Measurements from ENCODE around the gene RPN2. TPM values are rescaled to one million over a fixed set of nuclear protein-coding genes. Genes with fewer than 3 reads are reported as not detected.
A peak's percentile ranks its signal among the peaks of the same experiment; 100 is the strongest.

RPN2 gene
- total RNA-seq, 4 donors from 2014 or later = 89.7 to 125 (median 111) TPM

DNA sequence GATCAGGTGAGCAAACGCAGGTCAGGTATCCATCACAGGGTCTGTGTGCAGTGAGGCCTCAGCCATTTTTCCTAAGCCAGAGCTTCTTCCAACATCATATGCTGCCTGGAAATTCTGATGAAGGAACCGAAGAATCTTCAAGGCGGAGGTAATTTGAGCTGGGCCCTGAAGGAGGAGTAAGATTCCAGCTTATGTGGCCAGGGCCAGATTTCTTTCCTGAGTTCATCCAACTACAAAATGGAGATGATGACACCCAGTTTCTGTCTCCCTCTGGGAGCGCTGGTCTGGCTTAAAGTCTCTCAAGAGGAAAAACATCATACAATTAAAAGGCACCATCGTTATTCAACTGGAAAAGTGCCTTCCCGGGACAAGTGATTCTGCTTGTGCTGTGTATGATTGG lies 103.4 kb downstream of the RPN2 start:
- intact Hi-C loops (cut with DNase I) = loop anchor here (2.0 kb wide), 1 partner anchor 100 kb away; no protein-coding TSS in a partner anchor
- Histone ChIP-seq H3K36me3 (no peaks in the 10 kb centered on the region), H3K27me3 (no peaks in the 10 kb centered on the region), H3K9me3 (no peaks in the 10 kb centered on the region), H3K27ac (replicated peaks in 1 of 4) (peak overlapping the region; percentile 20 to 56 (median 39)), H3K4me1 (peaks cover 0 to 10% (median 7%) of the 10 kb centered on the region in 4 donors), H3K4me3 (no peak overlapping the region)
- TF ChIP-seq EP300 (IDR thresholded peaks at IDR 0.05) (no peak), POLR2AphosphoS5 (IDR thresholded peaks at IDR 0.05) (peak; percentile 14 to 17), POLR2A (IDR thresholded peaks at IDR 0.05; ENCODE audit: low read depth) (no peak)
- TF ChIP-seq, protein P1, sequence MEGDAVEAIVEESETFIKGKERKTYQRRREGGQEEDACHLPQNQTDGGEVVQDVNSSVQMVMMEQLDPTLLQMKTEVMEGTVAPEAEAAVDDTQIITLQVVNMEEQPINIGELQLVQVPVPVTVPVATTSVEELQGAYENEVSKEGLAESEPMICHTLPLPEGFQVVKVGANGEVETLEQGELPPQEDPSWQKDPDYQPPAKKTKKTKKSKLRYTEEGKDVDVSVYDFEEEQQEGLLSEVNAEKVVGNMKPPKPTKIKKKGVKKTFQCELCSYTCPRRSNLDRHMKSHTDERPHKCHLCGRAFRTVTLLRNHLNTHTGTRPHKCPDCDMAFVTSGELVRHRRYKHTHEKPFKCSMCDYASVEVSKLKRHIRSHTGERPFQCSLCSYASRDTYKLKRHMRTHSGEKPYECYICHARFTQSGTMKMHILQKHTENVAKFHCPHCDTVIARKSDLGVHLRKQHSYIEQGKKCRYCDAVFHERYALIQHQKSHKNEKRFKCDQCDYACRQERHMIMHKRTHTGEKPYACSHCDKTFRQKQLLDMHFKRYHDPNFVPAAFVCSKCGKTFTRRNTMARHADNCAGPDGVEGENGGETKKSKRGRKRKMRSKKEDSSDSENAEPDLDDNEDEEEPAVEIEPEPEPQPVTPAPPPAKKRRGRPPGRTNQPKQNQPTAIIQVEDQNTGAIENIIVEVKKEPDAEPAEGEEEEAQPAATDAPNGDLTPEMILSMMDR (IDR thresholded peaks at IDR 0.05) = peak; percentile 47 to 68 (median 66)
- whole genome bisulfite sequencing = 46% methylated on average over 6 of the region's 6 CpGs
- no peak for DNase-seq (ENCODE audit: extremely low spot score)

DNA sequence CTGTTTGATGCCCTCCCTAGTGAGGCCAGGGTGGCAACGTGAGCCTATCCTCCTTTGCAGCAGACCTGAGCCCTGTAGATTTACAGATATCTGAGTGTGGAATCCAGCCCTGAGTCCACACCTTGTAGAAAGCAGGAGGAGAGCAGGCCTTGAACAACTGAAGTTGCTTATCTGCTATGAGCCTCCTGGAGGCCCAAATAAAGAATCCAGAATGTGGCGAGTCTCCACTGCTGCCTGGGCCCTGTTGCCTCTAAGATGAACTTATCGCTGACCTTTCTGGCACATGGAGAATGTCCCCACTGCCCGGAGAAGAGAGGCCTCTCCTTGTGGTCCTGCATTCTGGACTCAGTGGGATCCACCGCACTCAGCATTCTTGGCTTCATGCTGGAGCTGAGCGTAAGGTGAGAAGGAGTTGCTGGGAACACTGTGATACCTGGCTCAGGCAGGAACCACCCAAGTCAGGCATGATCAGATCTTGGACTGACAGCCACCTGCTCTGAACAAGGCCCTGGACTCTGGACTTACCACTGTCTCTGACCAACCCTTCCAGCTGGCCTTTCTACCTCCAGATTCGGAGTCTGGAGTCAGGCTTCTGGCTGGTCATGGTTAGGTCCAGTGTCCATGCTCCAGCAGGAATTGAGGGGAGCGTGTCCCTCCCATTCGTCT lies 104.5 kb downstream of the RPN2 start:
- intact Hi-C loops (cut with DNase I) = loop anchor here (2.0 kb wide), 1 partner anchor 99 kb away; no protein-coding TSS in a partner anchor
- no peaks in the 10 kb centered on the region for H3K9me3 ChIP-seq
- WGBS = 96% methylated on average over 9 of the region's 9 CpGs
- DNase-seq (ENCODE audit: extremely low spot score) = no peak
- TF ChIP-seq POLR2AphosphoS5 (IDR thresholded peaks at IDR 0.05) = no peak
- no peak for TF ChIP-seq EP300 (IDR thresholded peaks at IDR 0.05)
- TF ChIP-seq, protein P1 (IDR thresholded peaks at IDR 0.05) = no peak
- no peak for TF ChIP-seq POLR2A (IDR thresholded peaks at IDR 0.05; ENCODE audit: low read depth)
- H3K36me3 ChIP-seq = no peaks in the 10 kb centered on the region
- peaks cover 0 to 10% (median 8%) of the 10 kb centered on the region in 4 donors for H3K4me1 ChIP-seq
- H3K27me3 ChIP-seq = no peaks in the 10 kb centered on the region
- no peak overlapping the region for H3K27ac ChIP-seq (replicated peaks in 1 of 4)
- no peak overlapping the region for H3K4me3 ChIP-seq

DNA sequence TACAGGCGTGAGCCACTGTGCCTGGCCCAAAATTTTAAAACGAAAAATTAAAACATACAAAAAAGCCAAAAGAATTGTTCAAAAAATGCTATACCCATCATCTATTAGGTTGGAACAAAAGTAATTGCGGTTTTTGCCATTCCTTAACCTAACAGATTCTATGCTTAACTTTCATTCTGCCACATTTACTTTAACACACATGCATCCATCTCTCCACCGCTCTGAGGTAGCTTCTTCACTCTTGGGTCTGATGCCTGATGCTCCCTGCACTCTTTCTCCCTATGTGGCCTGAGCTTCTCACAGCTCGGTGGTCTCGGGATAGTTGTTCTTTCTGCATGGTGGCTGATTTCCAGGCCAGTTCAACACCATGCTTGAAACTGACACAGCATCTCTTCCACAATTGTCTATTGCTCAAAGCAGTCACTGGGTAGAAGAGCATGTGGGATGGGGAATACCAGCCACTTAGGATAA lies 105.6 kb downstream of the RPN2 start:
- Histone ChIP-seq H3K4me1 (peaks cover 3 to 15% (median 9%) of the 10 kb centered on the region in 4 donors), H3K27me3 (no peaks in the 10 kb centered on the region), H3K4me3 (no peak overlapping the region), H3K9me3 (no peaks in the 10 kb centered on the region), H3K27ac (replicated peaks in 1 of 4) (no peak overlapping the region), H3K36me3 (no peaks in the 10 kb centered on the region)
- no peak for TF ChIP-seq POLR2AphosphoS5 (IDR thresholded peaks at IDR 0.05)
- TF ChIP-seq EP300 (IDR thresholded peaks at IDR 0.05) = no peak
- TF ChIP-seq, protein P1 (IDR thresholded peaks at IDR 0.05) = no peak
- TF ChIP-seq POLR2A (IDR thresholded peaks at IDR 0.05; ENCODE audit: low read depth) = no peak
- DNase-seq (ENCODE audit: extremely low spot score) = no peak
- intact Hi-C loops (cut with DNase I) = no loop called here
- WGBS = 88% methylated on average over 6 of the region's 6 CpGs

DNA sequence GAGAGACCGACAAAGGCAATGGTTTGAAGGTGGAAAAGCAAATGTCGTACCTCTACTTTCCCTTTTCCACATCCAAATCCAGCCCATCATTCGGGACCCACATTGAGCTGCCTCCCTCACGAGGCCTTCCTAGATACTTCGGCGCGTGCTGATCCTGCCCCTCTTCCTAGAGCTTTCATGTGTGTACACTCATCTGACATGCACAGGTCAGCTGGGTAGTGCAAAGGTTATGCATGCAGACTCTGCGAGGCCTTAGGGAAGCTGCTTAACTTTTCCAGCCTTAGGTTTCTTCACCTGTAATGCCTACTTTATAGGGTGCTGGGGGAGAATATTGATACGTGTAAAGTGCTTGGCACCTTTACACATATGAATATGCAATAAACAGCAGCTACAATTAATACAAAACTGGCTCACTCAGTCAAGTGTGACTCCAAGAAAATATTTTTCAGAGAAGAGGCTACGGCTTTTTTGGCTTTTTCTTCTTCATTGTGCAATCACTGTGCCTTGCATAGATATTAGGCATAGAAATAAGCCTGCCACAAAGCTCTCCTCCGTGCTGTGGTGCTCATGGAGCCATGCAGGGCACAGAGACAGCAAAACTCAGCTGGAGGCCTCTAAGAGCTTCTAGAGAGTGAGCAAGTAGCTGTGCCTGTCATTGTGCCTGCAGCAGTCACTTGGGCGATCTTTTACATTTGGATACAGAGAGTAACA lies 106.7 kb downstream of the RPN2 start:
- H3K27me3 ChIP-seq = no peaks in the 10 kb centered on the region
- peaks cover 11 to 25% (median 19%) of the 10 kb centered on the region in 4 donors for H3K4me1 ChIP-seq
- no peaks in the 10 kb centered on the region for H3K9me3 ChIP-seq
- no peak overlapping the region for H3K4me3 ChIP-seq
- intact Hi-C loops (cut with DNase I) = no loop called here
- H3K27ac ChIP-seq (replicated peaks in 1 of 4) = no peak overlapping the region
- 78% methylated on average over 12 of the region's 12 CpGs for WGBS
- no peak for TF ChIP-seq EP300 (IDR thresholded peaks at IDR 0.05)
- TF ChIP-seq POLR2AphosphoS5 (IDR thresholded peaks at IDR 0.05) = no peak
- TF ChIP-seq, protein P1 (IDR thresholded peaks at IDR 0.05) = no peak
- TF ChIP-seq POLR2A (IDR thresholded peaks at IDR 0.05; ENCODE audit: low read depth) = no peak
- DNase-seq (ENCODE audit: extremely low spot score) = no peak
- H3K36me3 ChIP-seq = no peaks in the 10 kb centered on the region
